NOMO-1 treated with dmso at 0.1 percent for 144 hours (cell line): ENCODE measurements around the gene ZNF575.

Experiments used
- DNase-seq: peaks from one replicate; lab custom pipeline; 2025; ENCODE audit not compliant: unreplicated experiment; lab: John Stamatoyannopoulos, UW

Gene ZNF575

DNA sequence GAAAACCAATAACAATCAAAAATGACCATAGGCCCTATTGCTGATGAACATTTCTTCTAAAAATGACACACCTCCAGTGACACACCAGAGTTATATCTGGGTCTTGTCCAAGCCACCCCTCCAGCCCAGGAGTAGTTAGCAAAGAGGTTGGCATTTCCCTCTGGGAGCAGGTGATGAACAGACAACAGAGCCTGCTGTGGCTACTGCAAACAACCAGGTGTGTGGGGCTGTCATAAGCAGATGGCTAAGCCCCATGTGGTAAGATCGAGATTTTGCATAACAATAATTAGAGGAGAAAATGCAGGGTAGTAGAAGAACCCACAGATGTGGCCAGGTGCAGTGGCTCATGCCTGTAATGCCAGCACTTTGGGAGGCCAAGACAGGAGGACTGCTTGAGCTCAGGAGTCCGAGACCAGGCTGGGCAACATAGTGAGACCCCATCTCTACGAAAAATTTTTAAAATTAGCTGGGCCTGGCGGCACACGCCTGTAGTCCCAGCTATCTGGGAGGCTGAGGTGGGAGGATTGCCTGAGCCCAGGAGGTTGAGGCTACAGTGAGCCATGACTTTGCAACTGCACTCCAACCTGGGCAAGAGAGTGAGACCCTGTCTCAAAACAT, 37.3 kb downstream of the ZNF575 start:
- DNase-seq: no peak

GRCh38 chr19:43572171-43572588, 39.2 kb downstream of the ZNF575 start:
- DNase-seq: no peak

DNA sequence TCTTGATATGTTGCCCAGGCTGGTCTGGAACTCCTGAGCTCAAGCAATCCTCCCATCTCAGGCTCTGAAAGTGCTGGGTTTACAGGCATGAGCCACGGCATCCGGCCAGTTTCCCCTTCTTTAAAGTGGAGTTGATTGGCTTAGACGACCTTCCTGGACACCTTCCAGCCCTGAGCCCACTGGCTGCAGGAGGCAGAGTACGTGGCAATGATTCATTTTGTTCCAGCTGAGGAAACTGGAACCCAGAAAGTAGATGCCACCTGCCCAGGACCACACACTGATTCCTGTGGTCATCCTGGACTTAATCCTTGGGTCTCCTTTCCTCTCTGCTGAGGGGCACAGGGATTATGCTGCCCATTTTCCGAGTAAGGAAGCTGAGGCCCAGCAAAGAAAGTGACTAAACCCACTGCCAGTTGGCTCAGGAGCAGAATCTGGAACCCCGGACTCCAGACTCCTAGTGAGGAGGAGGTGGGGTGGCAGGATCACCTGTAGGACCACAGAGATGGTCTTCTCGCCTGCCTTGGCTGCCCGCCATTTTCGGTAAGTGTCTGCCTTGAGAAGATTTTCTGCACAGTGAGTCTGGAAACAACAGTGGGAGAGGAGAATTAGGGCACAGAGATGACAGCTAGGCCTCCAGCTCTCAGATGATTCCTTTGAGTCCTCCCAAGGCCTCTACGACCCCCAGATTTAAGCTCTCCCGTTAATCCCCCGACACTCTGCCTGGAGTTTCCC, 41.6 kb downstream of the ZNF575 start:
- DNase-seq: no peak

DNA sequence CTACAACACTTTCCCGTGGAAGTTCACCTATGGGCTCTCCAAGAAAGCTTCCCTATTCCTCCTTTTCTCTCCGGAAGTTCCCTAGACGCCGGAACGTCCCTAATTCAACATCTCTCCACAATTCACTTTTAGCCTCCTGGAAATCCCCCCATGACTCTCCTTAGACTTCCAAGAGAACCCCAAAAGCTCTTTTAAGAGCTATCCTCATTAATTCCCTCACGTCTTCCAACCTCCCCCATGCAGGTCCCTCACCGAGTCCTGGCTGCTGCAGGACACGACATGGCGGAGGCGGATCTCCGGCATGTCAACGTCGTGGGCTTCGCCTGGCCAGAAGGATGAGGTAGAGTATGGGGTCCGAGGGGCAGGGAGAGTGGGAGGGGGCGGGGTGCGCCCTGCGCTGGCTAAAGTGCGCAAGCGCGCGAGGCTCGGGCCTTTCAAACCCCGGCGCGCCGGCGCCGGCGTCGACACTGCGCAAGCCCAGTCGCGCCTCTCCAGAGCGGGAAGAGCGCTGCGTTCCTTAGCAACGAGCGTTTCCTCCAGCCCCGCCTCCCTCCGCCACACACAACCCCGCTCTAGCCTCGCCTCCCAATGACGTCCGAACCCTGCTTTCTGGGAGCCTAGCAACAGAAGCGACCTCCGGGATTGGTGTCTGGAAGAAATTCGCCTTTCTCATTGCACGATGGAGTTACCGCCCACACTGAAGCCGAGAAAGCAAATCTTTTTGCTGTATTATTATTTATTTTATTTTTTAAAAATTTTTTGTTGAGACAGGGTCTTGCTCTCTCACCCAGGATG, 42.4 kb downstream of the ZNF575 start, which contains the start of the genes PINLYP and XRCC1:
Gene PINLYP (plus strand): TSS at position 646 of the 795 bp plus-strand sequence. CDS start 1,391 bp downstream, outside the sequence.
Gene XRCC1 (minus strand): TSS at position 372 of the 795 bp plus-strand sequence. CDS start 69 bp downstream, at position 303.
- peak; percentile 99 for DNase-seq

GRCh38 chr19:43575955-43576878, 43.2 kb downstream of the ZNF575 start:
- no peak for DNase-seq

DNA sequence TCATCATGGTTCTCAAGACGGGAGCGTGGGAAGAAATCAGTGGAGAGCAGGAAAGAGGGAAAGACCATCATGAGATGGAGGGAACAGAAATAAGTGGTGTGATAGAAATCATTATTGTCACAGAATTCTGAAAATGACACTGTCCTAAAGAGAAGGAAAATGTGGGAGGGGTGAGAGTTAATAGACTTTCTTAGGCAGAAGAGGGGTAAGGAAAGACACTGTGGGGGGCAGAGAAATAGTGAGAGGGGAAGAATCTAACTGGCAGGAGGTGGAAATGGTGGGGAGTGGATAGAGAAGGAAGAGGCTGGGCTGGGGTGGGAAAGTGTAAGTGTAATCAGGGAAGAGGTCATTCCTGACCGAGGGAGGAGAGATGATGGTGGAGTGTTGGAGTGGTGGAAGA, 45.8 kb downstream of the ZNF575 start:
- DNase-seq: no peak

GRCh38 chr19:43581467-43581866, 48.5 kb downstream of the ZNF575 start:
- no peak for DNase-seq

DNA sequence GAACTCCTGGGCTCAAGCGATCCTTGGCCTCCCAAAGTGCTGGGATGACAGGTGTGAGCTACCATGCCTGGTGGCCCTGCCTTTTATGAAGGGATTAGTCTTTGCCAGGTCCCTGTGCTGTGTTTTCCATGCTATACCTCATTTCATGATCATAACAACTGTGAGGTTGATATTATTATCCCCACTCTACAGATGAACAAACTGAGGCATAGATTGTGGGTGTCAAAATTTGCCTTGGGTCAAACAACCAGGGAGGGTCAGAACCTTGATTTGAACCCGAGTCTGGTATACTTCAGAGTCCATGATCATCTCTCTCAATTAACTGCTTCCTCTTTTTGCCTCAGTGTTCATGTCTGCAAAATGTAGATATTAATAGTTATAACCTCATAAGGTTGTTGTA, 49.5 kb downstream of the ZNF575 start:
- no peak for DNase-seq

DNA sequence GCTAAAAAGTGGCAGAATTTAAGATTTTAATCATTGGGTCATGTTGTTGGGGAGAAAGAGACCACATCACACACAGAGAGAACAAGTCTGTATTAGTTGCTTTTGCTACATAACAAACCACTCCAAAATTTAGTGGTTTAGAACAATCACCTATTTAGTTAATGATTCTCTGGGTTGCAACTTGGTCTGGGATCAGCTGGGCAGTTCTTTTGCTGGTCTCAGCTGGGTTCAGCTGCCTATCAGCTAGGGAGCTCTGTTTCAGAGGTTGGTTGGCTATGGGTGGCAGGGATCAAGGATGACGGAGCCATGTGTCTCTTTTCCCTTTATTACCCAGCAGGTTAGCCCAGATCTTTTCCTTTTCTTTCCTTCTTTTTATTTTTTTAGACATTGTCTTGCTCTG, 51.5 kb downstream of the ZNF575 start:
- DNase-seq: no peak
